ENCODE measurements around the gene CRISP3.
"Not testable (repeated sequence)": the region's sequence is repeated elsewhere in the genome, so short reads cannot be mapped to it uniquely, and the experiment has no call there.

Gene CRISP3, protein sequence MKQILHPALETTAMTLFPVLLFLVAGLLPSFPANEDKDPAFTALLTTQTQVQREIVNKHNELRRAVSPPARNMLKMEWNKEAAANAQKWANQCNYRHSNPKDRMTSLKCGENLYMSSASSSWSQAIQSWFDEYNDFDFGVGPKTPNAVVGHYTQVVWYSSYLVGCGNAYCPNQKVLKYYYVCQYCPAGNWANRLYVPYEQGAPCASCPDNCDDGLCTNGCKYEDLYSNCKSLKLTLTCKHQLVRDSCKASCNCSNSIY

DNA sequence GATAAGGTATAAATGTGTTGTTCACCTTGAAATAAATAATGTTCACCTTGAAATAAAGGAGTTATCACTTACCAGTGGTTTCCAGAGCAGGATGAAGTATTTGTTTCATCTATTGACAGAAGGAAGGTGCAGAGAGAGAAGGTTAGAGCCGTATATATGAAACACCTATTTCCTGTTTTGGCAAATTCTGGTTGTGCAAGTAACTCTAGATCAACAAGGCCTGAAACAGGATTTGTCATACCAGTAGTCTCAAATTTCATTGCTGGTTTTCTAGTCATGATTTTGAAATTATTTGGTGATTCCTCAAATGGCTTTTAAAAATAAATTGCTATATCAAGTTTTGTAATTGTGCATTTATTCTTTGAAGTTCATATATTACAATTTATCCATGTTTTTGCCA is at the start of gene CRISP3:
Gene CRISP3 (minus strand): TSS at position 130 of the 400 bp plus-strand sequence. CDS start 21 bp downstream, at position 109.
- intact Hi-C loops (cut with DNase I): no loop called here
- no peak for DNase-seq

DNA sequence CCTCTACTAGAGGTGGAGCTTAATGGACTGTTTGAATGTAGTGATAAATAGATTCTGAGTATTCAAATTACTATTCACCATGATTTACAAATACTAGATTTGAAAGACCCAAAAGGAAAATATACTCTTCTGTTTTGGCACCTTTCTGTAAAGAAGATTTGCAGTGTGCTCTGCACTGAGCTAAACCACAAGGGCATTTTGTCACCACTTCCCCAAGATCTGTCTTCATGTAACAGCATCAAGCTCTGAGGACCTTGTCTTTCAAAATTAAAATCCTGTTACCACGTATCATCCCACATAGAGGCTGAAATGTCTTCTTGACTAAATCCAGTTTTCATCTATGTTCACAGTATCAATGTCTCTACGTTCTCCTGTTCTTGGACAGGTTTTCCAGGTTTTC is 46.2 kb upstream of the CRISP3 start:
- intact Hi-C loops (cut with DNase I): no loop called here
- DNase-seq: no peak

GRCh38 chr6:49787176-49787575 is 43.0 kb upstream of the CRISP3 start, which contains the start of gene PGK2:
Gene PGK2 (minus strand): TSS chr6:49787285. CDS start chr6:49787187, 98 bp downstream.
- no peak for DNase-seq
- intact Hi-C loops (cut with DNase I): no loop called here

GRCh38 chr6:49784272-49784671 is 40.1 kb upstream of the CRISP3 start:
- intact Hi-C loops (cut with DNase I): no loop called here
- DNase-seq: no peak

- intact Hi-C loops (cut with DNase I): no loop called here
- no peak for DNase-seq
These were observed 38.5 kb upstream of the CRISP3 start for GRCh38 chr6:49782725-49783124.

DNA sequence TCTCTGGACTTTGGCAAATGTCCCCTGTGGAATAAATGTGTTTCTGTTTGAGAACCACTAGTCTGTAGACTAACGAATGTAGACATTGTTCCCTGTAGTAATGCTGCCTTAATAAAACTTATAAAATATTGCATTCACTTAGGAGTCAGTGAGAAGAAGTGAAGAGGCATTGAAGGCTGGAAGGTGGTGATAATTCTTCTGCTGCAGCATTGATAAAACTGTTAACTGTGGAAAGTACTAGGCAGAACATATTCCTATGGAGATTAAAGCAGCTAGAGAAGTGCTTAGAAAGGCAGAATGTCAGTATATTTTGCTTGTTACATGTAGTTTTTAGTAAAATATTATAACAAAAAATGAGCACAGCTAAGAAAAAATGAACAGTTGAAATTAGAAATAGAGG is 38.1 kb upstream of the CRISP3 start:
- intact Hi-C loops (cut with DNase I): no loop called here
- DNase-seq: no peak

GRCh38 chr6:49776444-49776843 is 32.3 kb upstream of the CRISP3 start:
- intact Hi-C loops (cut with DNase I): no loop called here
- no peak for DNase-seq

DNA sequence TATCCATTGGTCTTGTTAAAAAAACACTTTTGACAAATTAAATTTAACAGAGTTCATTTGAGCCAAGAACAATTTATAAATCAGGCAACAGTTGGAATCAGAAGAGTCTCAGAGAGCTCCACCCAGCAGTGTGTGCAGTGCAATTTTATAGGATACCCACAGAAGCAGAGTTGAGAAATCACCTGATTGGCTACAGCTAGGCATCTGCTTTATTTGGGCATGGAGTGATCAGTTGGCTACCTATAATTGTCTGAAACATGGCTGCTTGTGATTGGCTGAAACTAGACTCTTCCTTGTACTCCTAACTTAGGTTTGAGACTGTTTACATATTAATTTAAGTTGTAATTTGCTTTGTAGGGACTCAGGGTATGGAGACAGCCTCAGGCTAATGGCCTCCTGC is 30.9 kb upstream of the CRISP3 start:
- no peak for DNase-seq
- intact Hi-C loops (cut with DNase I): no loop called here

DNA sequence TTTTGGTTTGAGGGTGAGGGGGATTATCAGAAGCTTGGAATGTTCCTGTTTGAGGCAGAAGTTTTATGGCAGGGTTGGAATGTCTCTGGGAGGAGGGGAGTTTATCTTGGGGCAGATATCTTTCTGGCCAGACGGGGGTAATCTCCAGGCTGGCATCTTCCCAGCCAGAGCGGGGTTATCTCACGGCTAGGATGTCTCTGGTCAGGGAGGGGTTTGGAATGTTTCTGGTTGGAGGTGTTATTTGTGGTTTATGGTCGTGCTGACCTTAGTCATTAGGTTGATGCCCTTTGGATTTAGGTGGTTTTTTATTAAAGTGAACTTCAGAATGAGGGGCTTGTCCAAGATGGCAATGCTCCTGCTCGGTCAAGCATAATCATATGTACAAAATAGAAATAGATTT is 28.1 kb upstream of the CRISP3 start:
- DNase-seq: no peak
- intact Hi-C loops (cut with DNase I): no loop called here

- no peak for DNase-seq
- intact Hi-C loops (cut with DNase I): no loop called here
These were observed 22.6 kb upstream of the CRISP3 start for GRCh38 chr6:49766762-49767161.

- intact Hi-C loops (cut with DNase I): no loop called here
- DNase-seq: no peak
These were observed 20.5 kb upstream of the CRISP3 start for GRCh38 chr6:49764571-49765236.

GRCh38 chr6:49743429-49743828 is 759 bp downstream of the CRISP3 start:
- intact Hi-C loops (cut with DNase I): no loop called here
- no peak for DNase-seq

DNA sequence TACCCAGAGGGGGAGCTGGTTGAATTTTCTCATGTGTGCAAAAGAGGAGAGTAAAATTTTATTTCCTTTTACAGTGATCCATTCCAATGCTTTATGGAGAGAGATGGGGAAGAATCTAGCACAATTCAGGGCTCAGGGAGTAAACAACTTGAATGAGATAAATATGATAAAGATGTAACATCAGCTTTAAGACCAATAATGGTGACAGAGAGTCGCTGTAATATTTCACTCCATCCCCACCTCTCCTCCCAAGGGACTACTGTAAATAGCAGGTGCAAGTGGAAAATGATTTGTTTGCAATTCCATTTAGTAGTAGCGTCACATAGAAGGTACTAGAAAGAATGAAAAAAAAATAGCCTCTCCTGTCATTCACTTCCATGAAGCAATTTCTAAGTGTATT is 4.8 kb downstream of the CRISP3 start:
- intact Hi-C loops (cut with DNase I): no loop called here

GRCh38 chr6:49736017-49736508 is 8.1 kb downstream of the CRISP3 start:
- intact Hi-C loops (cut with DNase I): no loop called here

More for the DNA sequence above, 4.8 kb downstream of the CRISP3 start:
- DNase-seq: no peak

GRCh38 chr6:49733680-49734079 is 10.5 kb downstream of the CRISP3 start:
- no peak for DNase-seq
- intact Hi-C loops (cut with DNase I): no loop called here

More at GRCh38 chr6:49736017-49736508, 8.1 kb downstream of the CRISP3 start:
- DNase-seq: no peak

DNA sequence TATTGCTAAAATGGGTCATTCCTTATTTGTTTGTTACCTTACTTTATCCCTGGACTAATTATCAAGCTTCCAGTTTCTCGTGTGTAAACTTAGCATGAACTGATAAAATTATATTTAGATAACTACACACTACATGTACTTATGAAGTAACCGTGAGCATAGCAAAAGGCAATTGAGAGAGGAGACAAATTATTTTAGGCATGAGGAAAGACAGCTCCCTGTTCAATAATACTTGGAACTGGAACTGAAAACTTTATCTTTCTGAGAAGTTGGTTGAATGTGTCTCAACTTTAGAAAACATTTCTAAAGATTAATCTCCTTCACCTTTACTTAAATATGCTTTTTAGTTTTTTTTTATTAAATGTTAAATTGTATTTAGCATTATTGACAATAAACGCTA is 11.4 kb downstream of the CRISP3 start:
- no peak for DNase-seq
- intact Hi-C loops (cut with DNase I): no loop called here

DNA sequence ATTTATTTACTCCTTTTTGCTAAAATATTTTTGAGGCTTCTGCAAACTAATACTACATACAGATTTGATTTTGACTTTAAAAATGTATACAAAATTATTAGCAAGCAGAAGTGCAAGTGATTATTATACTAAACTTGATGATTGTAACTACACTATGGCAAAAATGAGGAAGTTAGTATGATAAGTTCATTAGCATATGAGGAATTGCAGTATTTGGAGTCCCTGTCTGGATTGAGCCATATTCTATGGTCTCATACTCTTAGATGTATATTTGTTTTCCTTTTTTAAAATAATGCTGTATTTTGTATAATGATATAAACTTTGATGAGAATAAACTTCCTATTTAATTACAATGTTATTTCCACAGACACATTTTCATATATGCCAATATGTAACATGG is 13.9 kb downstream of the CRISP3 start:
- intact Hi-C loops (cut with DNase I): no loop called here
- no peak for DNase-seq

- DNase-seq; intact Hi-C loops (cut with DNase I): not testable (repeated sequence)
These were observed 20.3 kb downstream of the CRISP3 start for GRCh38 chr6:49723917-49724316.

GRCh38 chr6:49721297-49721696 is 22.9 kb downstream of the CRISP3 start:
- intact Hi-C loops (cut with DNase I): no loop called here

GRCh38 chr6:49720372-49720771 is 23.8 kb downstream of the CRISP3 start:
- intact Hi-C loops (cut with DNase I): no loop called here
- no peak for DNase-seq

More at GRCh38 chr6:49721297-49721696, 22.9 kb downstream of the CRISP3 start:
- no peak for DNase-seq

GRCh38 chr6:49713346-49713745 is 30.8 kb downstream of the CRISP3 start, which contains the start of gene CRISP2:
Gene CRISP2 (minus strand): TSS chr6:49713543. CDS start chr6:49709196, 4,347 bp downstream.
- peak in 27 of 42 donors; percentile 1 to 57 (median 12) for DNase-seq
- intact Hi-C loops (cut with DNase I): no loop called here

Measured in head of caudate nucleus (tissue), 42 donors.